Stimulated activated CD8-positive, alpha-beta memory T cell treated with anti-CD3 and anti-CD28 coated beads, Interleukin-7, amount 100 ng/mL, for 24 hours (primary cell): ENCODE measurements around the gene PLEKHA6.
A peak's percentile ranks its signal among the peaks of the same experiment; 100 is the strongest.

Source experiments
- DNase-seq: peaks from one replicate; pipeline ENCODE4 v3.0.0-alpha.2; 2020; ENCODE audit warnings: low read depth

Gene PLEKHA6

DNA sequence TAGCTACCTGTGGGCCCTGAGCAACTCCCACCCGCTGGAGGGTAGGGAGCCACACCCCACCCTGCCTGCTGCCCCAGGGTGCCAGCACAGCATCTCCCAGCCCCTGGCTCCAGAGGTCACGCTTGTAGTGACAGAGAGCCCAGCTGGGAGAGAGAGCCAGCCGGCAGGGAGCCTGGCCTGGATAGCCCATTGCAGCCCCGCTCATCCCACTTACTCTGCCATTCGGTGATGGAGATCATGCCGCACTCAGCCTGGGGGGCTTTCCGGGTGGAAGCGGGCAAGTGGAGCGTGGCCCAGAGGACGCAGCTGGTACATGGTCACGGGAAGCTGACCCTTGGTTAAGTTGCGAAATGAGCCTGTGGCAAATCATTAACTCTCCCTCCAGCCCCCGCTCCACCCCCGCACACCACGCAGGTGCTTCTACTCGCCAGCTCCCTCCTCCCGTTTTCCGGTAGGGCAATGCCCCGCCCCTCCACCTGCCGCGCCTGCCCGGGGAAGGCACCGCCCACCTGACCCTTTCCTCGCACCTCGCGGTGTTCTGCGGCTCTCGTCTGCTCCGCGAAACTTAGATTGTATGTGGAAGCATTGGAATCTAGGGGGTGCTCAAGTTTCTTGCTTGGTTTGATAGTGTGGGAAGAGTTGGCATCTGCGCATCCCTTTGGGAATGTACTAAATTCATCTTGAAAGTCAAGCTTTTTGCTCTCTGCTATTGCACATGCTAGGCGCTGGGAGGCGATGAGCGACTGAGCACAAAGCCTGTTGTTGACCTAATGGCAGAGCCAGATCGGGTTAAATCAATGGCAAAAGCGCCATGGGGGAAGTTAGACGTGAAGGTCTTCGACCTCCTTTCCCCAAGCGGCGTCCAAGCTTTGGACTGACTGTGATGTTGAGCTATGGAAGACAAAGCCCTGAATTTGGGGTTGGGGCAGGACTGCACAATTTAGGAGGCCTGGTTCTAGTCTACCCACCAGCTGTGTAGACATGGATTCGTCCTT lies 145.8 kb downstream of the PLEKHA6 start, which contains the start of gene GOLT1A:
GOLT1A (minus strand) TSS at position 321 of the 995 bp plus-strand sequence; CDS start at position 239, 82 bp downstream.
- no peak for DNase-seq

DNA sequence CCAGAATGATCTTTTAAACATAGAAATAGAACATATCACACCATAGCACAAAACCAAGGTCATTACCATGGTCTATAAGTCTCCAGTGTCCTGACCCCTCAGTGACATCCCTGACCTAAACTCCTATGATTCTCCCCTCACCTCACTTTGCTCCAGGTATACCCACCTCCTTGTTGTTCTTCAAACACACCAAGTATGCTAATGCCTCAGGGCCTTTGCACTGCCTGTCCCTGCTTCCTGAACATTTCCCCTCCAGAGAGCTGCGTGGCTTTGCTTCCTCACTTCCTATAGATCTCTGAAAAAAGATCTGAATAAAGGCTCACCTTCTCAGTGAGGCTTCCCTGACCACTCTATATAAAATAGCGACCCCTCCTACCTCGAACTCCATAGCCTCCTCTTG lies 147.0 kb downstream of the PLEKHA6 start:
- DNase-seq, result no peak

DNA sequence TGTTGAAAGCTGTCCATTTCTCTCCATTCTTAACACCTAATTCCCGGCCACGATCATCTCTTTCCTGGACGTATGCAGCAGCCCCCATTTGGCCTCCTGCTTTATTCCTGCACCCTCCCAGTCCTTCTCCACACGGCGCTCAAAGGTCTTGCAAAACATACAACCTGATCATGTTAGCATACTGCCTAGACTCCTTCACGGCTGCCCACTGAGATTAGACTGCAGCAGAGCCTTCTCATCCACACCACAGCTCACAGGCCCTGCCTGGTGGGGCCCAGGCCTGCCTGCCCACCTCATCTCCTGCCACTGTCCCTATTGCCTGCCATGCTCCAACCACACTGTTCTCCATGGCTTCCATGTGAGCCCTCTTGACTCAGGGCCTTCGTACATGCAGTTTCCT lies 148.7 kb downstream of the PLEKHA6 start:
- no peak for DNase-seq

DNA sequence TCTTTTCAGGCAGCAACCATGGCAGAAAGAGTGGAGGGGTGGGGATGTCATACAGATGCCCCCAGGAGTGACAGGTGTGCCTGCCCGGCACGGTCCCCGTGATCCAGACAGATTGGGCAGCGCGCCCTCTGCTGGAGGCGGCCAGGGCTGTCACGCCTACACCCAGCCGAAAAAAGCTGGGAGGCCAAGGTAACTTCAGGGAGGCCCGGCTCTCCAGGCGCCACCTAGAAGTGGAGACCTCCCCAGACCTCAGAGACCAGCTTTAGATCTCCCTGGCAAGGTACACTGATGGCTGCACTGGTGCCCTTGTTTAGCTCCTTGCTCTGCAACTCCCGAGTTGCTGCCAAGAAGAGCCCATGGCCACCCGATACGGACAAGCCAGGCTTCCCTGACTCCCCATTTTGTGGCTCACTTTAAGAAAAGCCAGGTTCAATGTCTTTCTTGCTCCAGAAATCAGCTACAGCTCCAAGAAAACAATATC lies 152.6 kb downstream of the PLEKHA6 start:
- peak; percentile 58 for DNase-seq

- DNase-seq, result no peak
These were observed 153.6 kb downstream of the PLEKHA6 start for GRCh38 chr1:204206121-204206520.

GRCh38 chr1:204205486-204205885 lies 154.2 kb downstream of the PLEKHA6 start:
- no peak for DNase-seq

GRCh38 chr1:204204944-204205343 lies 154.8 kb downstream of the PLEKHA6 start:
- DNase-seq, result no peak

DNA sequence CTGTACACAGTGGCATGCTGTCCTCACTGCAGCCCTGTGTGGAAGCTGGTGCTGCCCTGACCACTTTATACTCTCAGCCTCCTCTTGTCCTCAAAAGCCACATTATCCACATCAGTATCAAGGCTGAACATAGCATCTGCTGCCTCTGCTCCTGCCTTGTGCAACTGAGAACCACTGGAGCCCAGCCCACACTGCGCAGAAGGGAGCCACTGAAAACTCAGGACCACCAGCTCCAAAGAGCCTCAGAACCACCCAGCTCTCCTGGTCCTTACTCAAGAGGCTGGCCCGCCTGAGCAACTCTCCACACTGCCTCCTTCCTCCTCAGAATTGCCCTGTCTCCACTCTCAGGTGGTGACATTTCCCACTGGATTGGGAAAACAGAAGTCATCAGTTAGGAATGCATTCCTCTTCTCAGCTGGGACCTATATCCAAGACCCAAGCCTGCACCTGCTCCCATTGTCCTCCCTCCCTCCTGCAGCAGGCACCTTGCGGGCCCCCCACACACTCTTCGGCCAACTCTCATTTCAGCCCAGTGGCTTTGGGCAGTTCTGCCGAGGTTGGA lies 156.4 kb downstream of the PLEKHA6 start:
- no peak for DNase-seq

GRCh38 chr1:204202481-204202880 lies 157.2 kb downstream of the PLEKHA6 start:
- no peak for DNase-seq

- DNase-seq, result no peak
These were observed 158.2 kb downstream of the PLEKHA6 start for GRCh38 chr1:204201348-204202040.

DNA sequence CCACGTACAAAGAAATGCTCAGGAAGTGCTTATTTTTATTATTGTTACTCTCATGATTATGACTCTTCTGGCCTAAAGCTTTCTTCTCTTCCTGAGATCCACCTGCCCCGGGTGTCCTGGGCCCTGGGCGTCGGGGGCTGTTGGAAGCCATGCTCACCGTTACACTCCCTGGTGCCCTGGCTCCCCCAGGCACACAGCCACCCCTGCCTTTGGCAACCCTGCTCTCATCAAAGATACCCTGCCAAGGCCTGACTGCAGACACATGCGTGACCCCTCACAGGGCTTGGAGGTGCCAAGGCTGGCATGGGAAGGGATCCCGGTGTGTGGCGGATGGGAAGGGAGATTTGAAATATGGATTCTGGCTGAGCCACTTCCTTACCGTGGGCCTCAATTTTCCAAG lies 160.2 kb downstream of the PLEKHA6 start:
- no peak for DNase-seq

GRCh38 chr1:204198348-204199340 lies 161.1 kb downstream of the PLEKHA6 start:
- no peak for DNase-seq

DNA sequence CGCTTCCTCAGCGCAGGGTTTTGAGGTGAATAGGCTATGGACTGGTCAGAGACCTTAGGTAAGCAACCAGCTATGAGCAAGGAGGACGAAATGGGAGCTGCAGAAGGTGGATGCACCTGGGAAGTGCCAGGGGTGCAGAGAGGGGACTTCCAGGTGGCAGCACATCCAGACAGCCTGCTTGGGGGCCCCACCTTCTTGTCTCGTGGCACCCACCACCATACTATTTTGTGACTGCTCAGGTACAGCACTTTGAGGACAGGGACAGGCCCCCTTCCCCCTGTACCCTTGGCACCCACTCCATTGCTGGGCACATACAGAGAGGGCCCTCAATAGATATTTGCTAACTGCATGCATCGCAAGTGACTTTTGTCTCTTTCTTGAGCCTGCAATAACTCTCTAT lies 162.7 kb downstream of the PLEKHA6 start:
- DNase-seq, result no peak

DNA sequence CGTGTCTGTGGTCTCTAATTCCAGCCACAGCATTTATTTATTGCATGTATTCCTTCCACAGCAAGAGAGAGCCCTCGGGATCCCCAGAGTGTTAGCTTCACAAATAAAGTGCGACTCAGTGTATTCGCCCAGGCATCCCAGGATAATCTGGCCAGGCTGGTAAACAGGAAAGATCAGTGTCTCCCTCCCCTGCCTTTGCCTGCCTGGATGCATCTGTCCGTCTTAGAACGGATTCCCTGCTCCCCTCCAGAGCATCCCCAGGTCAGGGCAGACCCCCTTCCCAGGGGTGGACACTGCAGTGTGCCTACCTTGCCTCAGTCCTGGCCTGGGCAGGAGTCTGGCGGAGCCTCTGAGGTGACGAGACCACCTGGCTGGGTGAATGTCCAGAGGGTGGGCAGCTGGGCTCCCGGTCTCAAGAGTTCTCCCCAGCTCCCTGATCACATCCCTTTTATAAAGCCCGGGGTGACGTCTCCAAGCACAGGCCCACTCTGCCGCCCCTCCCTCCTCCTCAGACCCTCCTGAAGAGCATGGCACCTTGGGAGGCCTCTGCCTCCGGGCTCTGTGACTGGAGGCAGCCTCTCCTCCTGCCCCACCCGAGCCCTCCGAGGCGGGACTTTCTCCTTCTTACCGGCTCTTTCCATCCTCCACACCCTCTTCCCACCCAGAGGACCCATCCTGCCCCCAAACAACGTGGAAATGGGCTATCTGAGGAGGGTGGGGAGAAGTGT lies 163.5 kb downstream of the PLEKHA6 start, which contains the start of gene KISS1:
KISS1 (minus strand) TSS at position 424 of the 728 bp plus-strand sequence. CDS start 3,615 bp downstream, outside the sequence.
- no peak for DNase-seq

DNA sequence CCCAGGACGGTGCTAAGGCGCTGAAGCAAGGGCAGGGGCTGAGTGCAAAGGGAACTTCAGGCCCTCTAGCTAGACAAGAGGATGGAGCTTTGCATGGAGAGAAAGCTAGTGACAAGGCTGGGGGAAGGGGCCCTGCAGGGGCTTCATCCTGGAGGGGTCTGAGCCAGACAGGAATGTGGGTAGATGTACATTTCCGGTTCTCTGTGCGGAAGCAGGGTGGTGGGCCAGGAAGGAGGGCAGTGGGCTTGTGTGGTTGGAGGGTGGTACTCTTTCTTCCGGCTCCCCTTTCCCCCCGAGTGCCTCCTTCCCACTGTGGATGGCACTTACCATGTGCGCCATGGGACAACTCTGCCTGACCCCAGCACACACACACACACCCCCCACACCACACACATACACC lies 165.0 kb downstream of the PLEKHA6 start:
- DNase-seq, result no peak

GRCh38 chr1:204194080-204194479 lies 165.6 kb downstream of the PLEKHA6 start:
- DNase-seq, result no peak

DNA sequence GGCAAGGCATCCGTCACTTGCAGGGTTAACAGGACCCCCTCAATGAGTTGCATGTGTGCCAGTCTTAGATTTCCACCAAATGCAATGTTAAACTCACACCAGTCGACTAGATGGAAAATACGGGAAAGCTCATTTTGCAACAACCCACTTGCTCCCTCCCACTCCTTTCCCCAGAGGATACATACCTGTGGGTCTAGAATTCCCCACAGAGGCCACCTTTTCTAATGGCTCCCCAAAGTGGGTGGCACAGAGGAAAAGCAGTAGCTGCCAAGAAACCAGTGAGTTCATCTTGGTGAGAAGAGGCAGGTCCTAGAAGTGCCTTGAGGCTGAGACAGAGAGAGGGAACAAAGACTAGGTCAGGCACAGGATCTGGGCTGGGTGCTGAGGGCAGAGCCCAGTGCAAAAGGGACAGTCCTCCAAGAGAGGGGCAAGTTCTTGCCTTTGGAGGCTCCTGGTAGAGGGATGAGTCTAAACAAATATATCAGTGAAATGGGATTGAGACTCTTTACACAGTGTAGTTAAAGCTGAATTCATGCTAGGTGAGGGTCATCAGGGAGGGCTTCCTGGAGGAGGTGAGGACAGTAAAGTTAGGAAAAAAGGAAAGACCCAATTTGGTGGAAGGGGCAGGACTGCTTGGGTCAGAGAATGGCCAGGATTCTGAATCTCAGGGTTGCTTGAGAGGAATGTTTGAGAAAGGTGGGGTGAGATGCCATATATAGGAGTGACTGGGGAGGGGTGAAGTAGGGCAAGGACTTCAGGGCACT lies 167.0 kb downstream of the PLEKHA6 start:
- no peak for DNase-seq

- no peak for DNase-seq
These were observed 167.7 kb downstream of the PLEKHA6 start for GRCh38 chr1:204192046-204192445.

GRCh38 chr1:204191456-204191855 lies 168.3 kb downstream of the PLEKHA6 start:
- DNase-seq, result no peak
